Measurements from ENCODE around the gene FAM131C. TPM values are rescaled to one million over a fixed set of nuclear protein-coding genes. Genes with fewer than 3 reads are reported as not detected.

The FAM131C gene
- total and polyA plus RNA-seq, 10 of the 15 experiments (the other 5 are each of a cell fraction or from before 2014, with no cell fraction given), result 0.03 TPM; not detected in 9

DNA sequence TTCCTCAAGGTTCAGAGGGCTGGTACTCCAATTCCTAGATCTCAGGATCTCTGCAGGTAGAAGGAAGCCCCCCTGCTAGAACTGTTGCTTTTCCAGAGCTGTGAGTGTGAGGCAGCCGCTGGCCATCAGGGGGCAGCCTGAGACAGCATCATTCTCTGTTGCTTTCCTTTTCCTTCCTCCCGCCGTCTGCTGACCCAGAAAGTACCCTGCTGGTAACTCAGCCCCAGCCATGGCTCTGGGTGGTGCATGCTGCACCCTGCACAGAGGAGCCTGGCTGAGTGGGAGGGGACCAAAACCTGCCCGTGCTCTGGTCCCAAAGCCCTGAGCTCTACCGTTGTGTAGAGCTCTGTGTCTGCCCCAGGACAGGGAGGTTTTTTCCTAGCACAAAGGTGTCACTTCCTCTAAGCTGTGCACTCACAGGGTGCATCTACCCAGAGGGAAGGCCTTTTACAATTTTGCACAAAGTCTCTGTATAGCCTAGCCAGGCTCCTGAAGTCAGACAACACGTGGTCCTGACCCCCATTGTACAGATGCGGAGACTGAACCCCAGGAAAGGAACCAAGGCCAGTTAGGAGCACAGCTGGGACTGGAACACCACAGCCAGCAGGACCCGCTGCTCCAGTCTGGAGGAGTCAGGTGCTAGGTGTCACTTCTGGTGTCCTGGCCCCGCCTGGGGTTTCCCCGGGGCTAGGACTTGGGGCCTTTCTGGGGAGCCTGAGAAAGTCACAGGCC, 5.6 kb upstream of the FAM131C start (continued):
- TF ChIP-seq ATF3 (IDR thresholded peaks at IDR 0.05; ENCODE audit: borderline replicate concordance, extremely low read depth, low read depth, low read length) (no peak), POU2F2 (IDR thresholded peaks at IDR 0.05; ENCODE audit: borderline replicate concordance, low read depth, low read length) (no peak), MTA2 (IDR thresholded peaks at IDR 0.05; ENCODE audit: low read depth) (no peak), LARP7 (IDR thresholded peaks at IDR 0.05) (peak; percentile 33; the same call in 1 of the 2 replicates)
- TF ChIP-seq, protein P1, sequence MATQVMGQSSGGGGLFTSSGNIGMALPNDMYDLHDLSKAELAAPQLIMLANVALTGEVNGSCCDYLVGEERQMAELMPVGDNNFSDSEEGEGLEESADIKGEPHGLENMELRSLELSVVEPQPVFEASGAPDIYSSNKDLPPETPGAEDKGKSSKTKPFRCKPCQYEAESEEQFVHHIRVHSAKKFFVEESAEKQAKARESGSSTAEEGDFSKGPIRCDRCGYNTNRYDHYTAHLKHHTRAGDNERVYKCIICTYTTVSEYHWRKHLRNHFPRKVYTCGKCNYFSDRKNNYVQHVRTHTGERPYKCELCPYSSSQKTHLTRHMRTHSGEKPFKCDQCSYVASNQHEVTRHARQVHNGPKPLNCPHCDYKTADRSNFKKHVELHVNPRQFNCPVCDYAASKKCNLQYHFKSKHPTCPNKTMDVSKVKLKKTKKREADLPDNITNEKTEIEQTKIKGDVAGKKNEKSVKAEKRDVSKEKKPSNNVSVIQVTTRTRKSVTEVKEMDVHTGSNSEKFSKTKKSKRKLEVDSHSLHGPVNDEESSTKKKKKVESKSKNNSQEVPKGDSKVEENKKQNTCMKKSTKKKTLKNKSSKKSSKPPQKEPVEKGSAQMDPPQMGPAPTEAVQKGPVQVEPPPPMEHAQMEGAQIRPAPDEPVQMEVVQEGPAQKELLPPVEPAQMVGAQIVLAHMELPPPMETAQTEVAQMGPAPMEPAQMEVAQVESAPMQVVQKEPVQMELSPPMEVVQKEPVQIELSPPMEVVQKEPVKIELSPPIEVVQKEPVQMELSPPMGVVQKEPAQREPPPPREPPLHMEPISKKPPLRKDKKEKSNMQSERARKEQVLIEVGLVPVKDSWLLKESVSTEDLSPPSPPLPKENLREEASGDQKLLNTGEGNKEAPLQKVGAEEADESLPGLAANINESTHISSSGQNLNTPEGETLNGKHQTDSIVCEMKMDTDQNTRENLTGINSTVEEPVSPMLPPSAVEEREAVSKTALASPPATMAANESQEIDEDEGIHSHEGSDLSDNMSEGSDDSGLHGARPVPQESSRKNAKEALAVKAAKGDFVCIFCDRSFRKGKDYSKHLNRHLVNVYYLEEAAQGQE (IDR thresholded peaks at IDR 0.05; ENCODE audit: low read depth, low read length), result no peak

Measured in GM12878 (cell line).